ENCODE results near the gene PKDCC.

DNA sequence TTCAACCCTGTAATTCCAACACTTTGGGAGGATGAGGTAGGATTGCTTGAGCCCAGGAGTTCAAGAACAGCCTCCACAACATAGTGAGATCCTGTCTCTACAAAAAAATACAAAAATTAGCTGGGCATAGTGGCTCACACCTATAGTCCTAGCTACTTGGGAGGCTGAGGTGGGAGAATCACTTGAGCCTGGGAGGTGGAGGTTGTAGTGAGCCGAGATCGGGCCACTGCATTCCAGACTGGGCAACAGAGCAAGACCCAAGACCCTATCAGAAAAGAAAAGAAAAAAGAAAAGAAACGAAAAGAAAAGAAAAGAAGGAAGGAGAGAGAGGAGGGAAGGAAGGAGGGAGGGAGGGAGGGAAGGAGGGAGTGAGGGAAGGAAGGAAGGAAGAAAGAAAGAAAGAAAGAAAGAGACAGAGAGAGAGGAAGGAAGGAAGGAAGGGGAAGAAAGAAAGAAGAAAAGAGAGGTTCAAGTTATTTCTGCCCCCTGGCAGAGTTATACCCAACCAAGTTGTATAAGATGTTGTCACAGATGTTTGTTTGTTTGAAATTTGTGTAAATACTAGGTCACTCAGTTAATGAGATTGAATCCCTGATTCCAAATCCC is 3.9 kb upstream of the PKDCC start:
- TF ChIP-seq CTCF (IDR thresholded peaks at IDR 0.05) (no peak), POLR2A (IDR thresholded peaks at IDR 0.05) (no peak), EP300 (IDR thresholded peaks at IDR 0.05) (no peak)

Data from tibial nerve (tissue), 4 donors.